ENCODE results near the gene PTPN14. TPM values are rescaled to one million over a fixed set of nuclear protein-coding genes. Genes with fewer than 3 reads are reported as not detected.
"Not testable (repeated sequence)": the region's sequence is repeated elsewhere in the genome, so short reads cannot be mapped to it uniquely, and the experiment has no call there.

The PTPN14 gene
- total RNA-seq, 1 donor, result 104 TPM

GRCh38 chr1:214511639-214511998, 39.8 kb downstream of the PTPN14 start:
- no peak for DNase-seq (ENCODE audit: low read depth)
- TF ChIP-seq CTCF (IDR thresholded peaks at IDR 0.05; ENCODE audit: insufficient read depth, low read depth, low read length), result no peak
- no peak overlapping the region for H3K4me3 ChIP-seq (ENCODE audit: low read depth, low read length)

GRCh38 chr1:214510914-214511638, 40.3 kb downstream of the PTPN14 start:
- H3K4me3 ChIP-seq (ENCODE audit: low read depth, low read length), result no peak overlapping the region
- TF ChIP-seq CTCF (IDR thresholded peaks at IDR 0.05; ENCODE audit: insufficient read depth, low read depth, low read length), result no peak
- DNase-seq (ENCODE audit: low read depth), result no peak

GRCh38 chr1:214510477-214510876, 40.9 kb downstream of the PTPN14 start:
- TF ChIP-seq CTCF (IDR thresholded peaks at IDR 0.05; ENCODE audit: insufficient read depth, low read depth, low read length), result no peak
- DNase-seq (ENCODE audit: low read depth), result no peak
- H3K4me3 ChIP-seq (ENCODE audit: low read depth, low read length), result no peak overlapping the region

- DNase-seq (ENCODE audit: low read depth); H3K4me3 ChIP-seq (ENCODE audit: low read depth, low read length): not testable (repeated sequence)
These were observed 41.8 kb downstream of the PTPN14 start for GRCh38 chr1:214509622-214510021.

GRCh38 chr1:214506972-214507431, 44.4 kb downstream of the PTPN14 start:
- H3K4me3 ChIP-seq (ENCODE audit: low read depth, low read length), result no peak overlapping the region
- no peak for DNase-seq (ENCODE audit: low read depth)
- no peak for TF ChIP-seq CTCF (IDR thresholded peaks at IDR 0.05; ENCODE audit: insufficient read depth, low read depth, low read length)

GRCh38 chr1:214505134-214505533, 46.3 kb downstream of the PTPN14 start:
- TF ChIP-seq CTCF (IDR thresholded peaks at IDR 0.05; ENCODE audit: insufficient read depth, low read depth, low read length), result no peak
- no peak for DNase-seq (ENCODE audit: low read depth)
- no peak overlapping the region for H3K4me3 ChIP-seq (ENCODE audit: low read depth, low read length)

- no peak for DNase-seq (ENCODE audit: low read depth)
- no peak overlapping the region for H3K4me3 ChIP-seq (ENCODE audit: low read depth, low read length)
- no peak for TF ChIP-seq CTCF (IDR thresholded peaks at IDR 0.05; ENCODE audit: insufficient read depth, low read depth, low read length)
These were observed 47.1 kb downstream of the PTPN14 start for GRCh38 chr1:214504330-214504729.
